LNCAP (cell line): ENCODE measurements around the gene CCDC57.
A peak's percentile ranks its signal among the peaks of the same experiment; 100 is the strongest.

Source experiments
- TF ChIP-seq, protein P1 (sequence below): fragments of 450-650 bp; IDR thresholded peaks from 2 replicates; pipeline ENCODE4 v1.5.1; 2017; ENCODE audit warnings: mild to moderate bottlenecking

Gene CCDC57

DNA sequence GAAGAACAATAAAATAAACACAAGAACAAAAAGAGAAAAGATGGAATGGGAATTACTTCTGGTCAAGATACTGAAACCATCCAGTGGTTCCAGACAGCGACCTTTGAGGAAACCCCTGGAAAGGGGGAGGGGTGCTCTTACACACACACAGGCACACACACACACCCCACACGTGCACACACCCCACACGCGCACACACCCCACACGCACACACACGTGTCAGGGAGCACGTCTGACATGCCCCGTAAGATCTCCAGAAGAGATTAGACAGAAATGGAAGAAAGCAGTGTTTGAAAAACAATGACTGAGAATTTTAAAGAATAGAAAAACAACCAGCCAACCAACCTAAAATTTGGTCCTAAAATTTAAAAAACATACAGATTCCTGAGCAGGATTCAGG, 69.3 kb downstream of the CCDC57 start:
- TF ChIP-seq, protein P1, sequence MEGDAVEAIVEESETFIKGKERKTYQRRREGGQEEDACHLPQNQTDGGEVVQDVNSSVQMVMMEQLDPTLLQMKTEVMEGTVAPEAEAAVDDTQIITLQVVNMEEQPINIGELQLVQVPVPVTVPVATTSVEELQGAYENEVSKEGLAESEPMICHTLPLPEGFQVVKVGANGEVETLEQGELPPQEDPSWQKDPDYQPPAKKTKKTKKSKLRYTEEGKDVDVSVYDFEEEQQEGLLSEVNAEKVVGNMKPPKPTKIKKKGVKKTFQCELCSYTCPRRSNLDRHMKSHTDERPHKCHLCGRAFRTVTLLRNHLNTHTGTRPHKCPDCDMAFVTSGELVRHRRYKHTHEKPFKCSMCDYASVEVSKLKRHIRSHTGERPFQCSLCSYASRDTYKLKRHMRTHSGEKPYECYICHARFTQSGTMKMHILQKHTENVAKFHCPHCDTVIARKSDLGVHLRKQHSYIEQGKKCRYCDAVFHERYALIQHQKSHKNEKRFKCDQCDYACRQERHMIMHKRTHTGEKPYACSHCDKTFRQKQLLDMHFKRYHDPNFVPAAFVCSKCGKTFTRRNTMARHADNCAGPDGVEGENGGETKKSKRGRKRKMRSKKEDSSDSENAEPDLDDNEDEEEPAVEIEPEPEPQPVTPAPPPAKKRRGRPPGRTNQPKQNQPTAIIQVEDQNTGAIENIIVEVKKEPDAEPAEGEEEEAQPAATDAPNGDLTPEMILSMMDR = no peak

DNA sequence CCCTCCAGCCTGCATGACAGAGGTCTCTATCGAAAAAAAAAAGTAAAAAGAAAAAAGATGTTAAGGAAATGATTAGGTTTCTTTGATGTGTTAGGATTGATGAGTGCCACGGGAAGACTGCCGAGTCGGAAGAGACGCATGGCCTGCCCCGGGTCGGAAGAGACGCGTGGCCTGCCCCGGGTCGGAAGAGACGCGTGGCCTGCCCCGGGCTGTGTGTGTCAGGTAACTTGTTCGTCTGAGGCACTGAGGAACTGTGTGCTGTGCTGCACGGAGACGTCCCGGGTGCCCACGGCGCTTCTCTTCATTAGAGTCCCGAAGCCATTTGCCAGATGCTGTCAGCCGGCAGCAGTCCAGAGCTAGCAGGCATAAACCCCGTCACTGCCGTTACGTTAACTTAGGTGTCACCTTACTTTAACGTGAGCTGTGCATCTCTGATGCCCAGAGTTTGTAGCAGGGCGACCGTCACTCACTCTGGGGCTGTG, 74.1 kb downstream of the CCDC57 start:
- TF ChIP-seq, protein P1 = no peak

DNA sequence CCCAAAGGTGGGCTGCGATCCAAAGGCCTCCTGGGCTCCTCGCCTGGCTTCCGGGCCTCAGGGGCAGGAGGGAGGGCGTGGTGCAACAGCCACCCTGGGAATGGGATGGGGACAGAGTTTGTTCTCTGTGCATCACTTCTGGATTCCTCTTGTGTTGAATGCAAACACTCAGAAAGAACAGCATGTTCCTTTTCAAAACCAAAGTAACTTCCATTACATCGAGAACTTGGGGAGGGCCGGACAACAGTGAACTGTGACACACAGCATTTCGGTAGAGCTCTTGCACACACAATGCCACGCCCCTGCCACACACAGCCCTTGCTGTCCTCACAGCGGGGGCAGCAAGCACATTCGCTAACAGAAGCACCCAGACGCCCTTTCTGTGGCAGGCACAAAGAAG, 78.5 kb downstream of the CCDC57 start:
- TF ChIP-seq, protein P1 = no peak

DNA sequence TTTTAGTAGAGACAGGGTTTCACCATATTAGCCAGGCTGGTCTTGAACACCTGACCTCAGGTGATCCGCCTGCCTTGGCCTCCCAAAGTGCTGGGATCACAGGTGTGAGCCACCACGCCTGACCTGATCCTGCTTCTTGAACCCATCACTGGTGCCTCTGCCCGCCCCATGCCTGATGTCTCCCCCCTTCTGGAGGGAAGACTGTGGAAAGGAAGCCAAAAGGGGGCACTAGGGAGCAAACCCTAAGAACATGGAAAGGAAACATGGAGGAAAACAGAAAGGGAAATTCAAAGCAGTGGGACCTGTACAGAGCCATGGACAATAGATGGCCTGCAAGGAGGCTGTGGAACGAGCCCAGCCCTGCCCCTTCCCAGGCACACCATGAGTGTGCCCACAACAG, 83.5 kb downstream of the CCDC57 start:
- TF ChIP-seq, protein P1 = peak; percentile 14; the same call in 1 of the 2 replicates

DNA sequence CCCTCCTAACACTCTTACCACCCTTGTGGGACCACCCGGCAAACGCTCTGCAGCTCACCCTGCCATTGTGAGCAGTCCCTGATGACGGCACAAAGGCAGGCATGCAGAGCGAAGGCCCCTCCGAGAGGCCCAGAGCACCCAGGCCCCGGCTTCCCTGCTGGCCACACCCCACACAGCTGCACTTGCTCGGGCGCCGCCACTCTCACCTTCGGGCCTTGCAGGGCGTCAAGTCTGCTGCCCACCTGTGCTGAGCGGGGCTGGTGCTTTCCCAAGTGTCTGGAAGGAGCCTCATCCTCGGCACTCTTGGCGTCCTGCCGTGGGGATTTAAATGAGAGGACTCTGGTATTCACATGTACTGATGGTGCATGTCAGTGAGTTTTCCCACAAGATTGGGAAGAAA, 84.4 kb downstream of the CCDC57 start:
- TF ChIP-seq, protein P1 = no peak

DNA sequence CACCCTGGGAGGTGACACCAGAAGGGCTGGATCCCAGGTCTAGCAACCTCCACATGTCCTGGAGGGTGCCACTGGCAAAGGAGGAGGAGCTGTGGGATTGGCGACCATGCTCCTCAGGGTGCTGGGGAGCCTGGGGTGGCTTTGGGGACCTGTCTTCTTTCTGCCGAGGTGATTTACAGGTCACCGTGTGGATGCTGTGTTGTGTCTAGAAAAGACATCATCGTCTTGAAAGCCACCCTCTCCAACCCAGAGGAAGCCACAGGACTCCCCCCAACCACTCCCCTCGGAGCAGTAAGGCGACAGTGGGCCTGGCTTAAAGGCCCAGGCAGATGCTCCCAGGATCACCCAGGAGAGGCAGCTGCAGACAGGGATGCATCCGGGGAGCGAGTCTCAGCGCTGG, 84.9 kb downstream of the CCDC57 start:
- TF ChIP-seq, protein P1 = no peak

DNA sequence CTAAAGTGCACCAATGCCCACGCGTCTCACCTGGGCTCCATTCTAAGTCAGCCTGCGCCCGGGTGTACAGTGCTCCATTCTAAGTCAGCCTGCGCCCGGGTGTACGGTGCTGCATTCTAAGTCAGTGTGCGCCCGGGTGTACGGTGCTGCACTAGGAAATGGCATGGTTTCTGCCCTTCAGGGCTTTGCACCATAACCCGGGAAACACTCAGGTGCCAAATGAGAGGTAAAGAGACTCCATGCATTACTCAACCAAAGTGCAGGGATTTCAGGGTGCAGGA, 85.4 kb downstream of the CCDC57 start:
- TF ChIP-seq, protein P1 = no peak

DNA sequence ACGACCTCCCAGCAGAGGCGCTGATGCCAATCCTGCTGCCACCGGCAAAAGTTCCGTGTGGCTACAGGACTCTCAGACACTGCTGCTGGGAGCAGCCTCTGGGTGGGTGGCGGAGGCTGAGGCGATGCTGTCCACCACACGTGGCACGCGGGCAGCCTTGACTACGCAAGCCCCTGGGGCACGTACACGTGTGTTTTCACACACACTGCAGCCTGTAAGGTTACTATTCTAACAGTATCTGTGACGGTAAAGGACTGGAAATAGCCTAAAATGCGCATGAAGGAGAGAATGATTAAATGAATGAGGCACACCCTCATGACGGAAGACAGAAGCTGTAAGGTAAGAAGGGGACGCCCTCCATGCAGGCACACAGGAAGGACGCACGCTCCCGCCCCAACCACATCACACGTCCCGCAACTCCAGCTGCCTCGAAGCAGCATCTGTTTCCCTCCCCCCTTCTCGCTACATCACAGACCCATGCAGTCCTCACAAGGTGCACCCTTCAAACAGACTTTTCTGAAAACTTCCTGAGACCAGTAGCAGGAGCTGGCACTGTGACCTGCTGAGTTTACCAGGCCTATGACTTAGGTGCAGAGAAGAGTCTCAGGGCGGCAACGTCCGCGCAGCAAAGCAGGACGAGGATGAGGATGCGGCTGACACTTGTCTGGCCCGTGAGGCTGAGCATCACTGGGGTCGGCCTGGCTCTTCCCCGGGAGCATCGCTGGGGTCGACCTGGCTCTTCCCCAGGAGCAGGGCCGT, 85.9 kb downstream of the CCDC57 start:
- TF ChIP-seq, protein P1 = no peak
